RWPE2 (cell line): ENCODE results near the gene ITPRID1.

Source experiments
- ATAC-seq: fragments of 200-7000 bp; cut with Tn5 transposase; 3 replicates; pipeline ENCODE4 v1.9.1; 2021; ENCODE audit warnings: low read depth
- DNase-seq: peaks from one replicate; pipeline ENCODE4 v3.0.0-alpha.2; 2020; ENCODE audit warnings: low spot score
- H3K27ac ChIP-seq: fragments of 450-650 bp; 2 replicates; pipeline ENCODE4 v1.5.1; 2017; ENCODE audit warnings: mild to moderate bottlenecking; ENCODE audit not compliant: poor library complexity, severe bottlenecking
- H3K27me3 ChIP-seq: fragments of 250-450 bp; sonication (Bioruptor Pico); 2 replicates; pipeline ENCODE4 v1.5.1; 2021; ENCODE audit warnings: mild to moderate bottlenecking, moderate library complexity; ENCODE audit not compliant: insufficient read depth, poor library complexity, severe bottlenecking
- H3K36me3 ChIP-seq: fragments of 250-450 bp; sonication (Bioruptor Pico); 2 replicates; pipeline ENCODE4 v1.5.1; 2020; ENCODE audit warnings: low read depth, mild to moderate bottlenecking, moderate library complexity
- H3K4me1 ChIP-seq: fragments of 250-450 bp; sonication (Bioruptor Pico); 2 replicates; pipeline ENCODE4 v1.5.1; 2021; ENCODE audit warnings: mild to moderate bottlenecking, moderate library complexity; ENCODE audit not compliant: insufficient read depth, poor library complexity, severe bottlenecking
- H3K4me3 ChIP-seq: fragments of 250-450 bp; sonication (Bioruptor Pico); 2 replicates; pipeline ENCODE4 v1.5.1; 2021; ENCODE audit warnings: mild to moderate bottlenecking, moderate library complexity; ENCODE audit not compliant: severe bottlenecking
- H3K9me3 ChIP-seq: fragments of 250-450 bp; sonication (Bioruptor Pico); 2 replicates; pipeline ENCODE4 v1.5.1; 2021; ENCODE audit warnings: mild to moderate bottlenecking, moderate library complexity; ENCODE audit not compliant: severe bottlenecking
- TF ChIP-seq, protein P1 (sequence below): fragments of 450-650 bp; IDR thresholded peaks from one replicate; pipeline ENCODE4 v1.5.1; 2017; ENCODE audit warnings: mild to moderate bottlenecking, moderate library complexity; ENCODE audit not compliant: poor library complexity, severe bottlenecking

The ITPRID1 gene

GRCh38 chr7:31508823-31509222, 5.1 kb upstream of the ITPRID1 start:
- no peak overlapping the region for H3K4me3 ChIP-seq
- no peaks in the 10 kb centered on the region for H3K36me3 ChIP-seq
- H3K9me3 ChIP-seq = no peaks in the 10 kb centered on the region
- H3K4me1 ChIP-seq = no peaks in the 10 kb centered on the region
- DNase-seq (no peak), ATAC-seq (no peak)
- TF ChIP-seq, protein P1, sequence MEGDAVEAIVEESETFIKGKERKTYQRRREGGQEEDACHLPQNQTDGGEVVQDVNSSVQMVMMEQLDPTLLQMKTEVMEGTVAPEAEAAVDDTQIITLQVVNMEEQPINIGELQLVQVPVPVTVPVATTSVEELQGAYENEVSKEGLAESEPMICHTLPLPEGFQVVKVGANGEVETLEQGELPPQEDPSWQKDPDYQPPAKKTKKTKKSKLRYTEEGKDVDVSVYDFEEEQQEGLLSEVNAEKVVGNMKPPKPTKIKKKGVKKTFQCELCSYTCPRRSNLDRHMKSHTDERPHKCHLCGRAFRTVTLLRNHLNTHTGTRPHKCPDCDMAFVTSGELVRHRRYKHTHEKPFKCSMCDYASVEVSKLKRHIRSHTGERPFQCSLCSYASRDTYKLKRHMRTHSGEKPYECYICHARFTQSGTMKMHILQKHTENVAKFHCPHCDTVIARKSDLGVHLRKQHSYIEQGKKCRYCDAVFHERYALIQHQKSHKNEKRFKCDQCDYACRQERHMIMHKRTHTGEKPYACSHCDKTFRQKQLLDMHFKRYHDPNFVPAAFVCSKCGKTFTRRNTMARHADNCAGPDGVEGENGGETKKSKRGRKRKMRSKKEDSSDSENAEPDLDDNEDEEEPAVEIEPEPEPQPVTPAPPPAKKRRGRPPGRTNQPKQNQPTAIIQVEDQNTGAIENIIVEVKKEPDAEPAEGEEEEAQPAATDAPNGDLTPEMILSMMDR = no peak
- H3K27me3 ChIP-seq = no peaks in the 10 kb centered on the region
- H3K27ac ChIP-seq = no peak overlapping the region

DNA sequence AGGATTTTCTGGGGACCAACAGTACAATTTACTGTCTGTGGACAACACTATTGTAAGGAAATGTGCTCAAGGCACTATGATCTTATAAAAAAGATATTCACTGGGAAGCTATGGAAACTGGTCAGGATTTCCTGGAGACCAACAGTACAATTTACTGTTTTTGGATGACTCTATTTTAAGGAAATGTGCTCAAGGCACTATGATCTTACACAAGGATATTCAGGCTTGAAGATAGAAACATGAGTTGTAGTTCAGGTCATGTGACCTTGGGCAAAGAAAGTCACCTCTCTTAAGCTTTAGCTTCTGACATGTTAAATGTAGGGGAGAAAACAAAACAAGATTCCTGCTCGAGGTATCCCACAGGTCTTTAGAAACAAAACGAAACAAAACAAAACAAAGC, 1.7 kb upstream of the ITPRID1 start:
- no peaks in the 10 kb centered on the region for H3K36me3 ChIP-seq
- no peaks in the 10 kb centered on the region for H3K4me1 ChIP-seq
- H3K27me3 ChIP-seq = no peaks in the 10 kb centered on the region
- H3K9me3 ChIP-seq = no peaks in the 10 kb centered on the region
- TF ChIP-seq, protein P1 = no peak
- no peak overlapping the region for H3K27ac ChIP-seq
- no peak overlapping the region for H3K4me3 ChIP-seq
- ATAC-seq = no peak
- DNase-seq = no peak

GRCh38 chr7:31516680-31517502, 3.0 kb downstream of the ITPRID1 start:
- ATAC-seq = no peak
- H3K4me1 ChIP-seq = no peaks in the 10 kb centered on the region
- no peaks in the 10 kb centered on the region for H3K27me3 ChIP-seq
- no peaks in the 10 kb centered on the region for H3K9me3 ChIP-seq
- TF ChIP-seq, protein P1 = no peak
- H3K4me3 ChIP-seq = no peak overlapping the region
- no peak overlapping the region for H3K27ac ChIP-seq
- no peak for DNase-seq
- H3K36me3 ChIP-seq = no peaks in the 10 kb centered on the region

DNA sequence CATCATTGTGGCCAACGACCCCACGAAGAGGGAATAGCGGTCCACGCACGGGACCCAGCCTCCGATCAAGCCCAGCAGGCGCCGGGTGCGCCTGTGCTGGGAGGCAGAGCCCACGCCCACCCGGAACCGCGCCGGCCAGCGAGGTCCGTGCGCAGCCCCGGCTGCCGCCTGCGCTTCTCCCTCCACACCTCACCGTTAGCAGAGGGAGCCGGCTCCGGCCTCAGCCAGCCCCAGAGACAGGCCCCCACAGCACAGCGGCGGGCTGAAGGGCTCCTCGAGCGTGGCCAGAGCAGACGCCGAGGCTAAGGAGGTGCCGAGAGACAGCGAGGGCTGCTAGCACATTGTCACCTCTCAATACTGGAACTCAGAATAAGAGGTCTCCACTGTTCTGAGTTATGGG, 3.6 kb downstream of the ITPRID1 start:
- Histone ChIP-seq H3K9me3 (no peaks in the 10 kb centered on the region), H3K36me3 (no peaks in the 10 kb centered on the region), H3K4me3 (no peak overlapping the region), H3K4me1 (no peaks in the 10 kb centered on the region), H3K27ac (no peak overlapping the region), H3K27me3 (no peaks in the 10 kb centered on the region)
- ATAC-seq (no peak), DNase-seq (no peak)
- TF ChIP-seq, protein P1 = no peak

DNA sequence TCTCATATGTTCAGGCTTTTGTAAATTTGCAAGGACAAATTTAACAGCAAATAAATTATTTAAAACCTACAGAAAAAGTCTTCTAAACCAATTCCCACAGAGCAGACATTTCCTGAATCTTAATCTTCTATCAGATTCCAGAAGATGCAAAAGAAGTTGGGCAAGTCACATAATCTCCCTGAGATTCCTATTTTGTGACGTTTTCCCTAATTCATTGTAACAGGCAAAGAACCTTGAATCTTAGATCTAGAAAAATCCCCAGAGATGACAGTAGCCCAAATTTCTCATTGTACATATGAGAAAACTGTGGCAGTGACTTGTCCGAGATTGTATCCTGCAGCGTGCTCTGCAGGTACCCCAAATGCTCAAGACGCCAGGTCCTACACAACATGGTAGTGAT, 4.9 kb downstream of the ITPRID1 start:
- H3K27me3 ChIP-seq = no peaks in the 10 kb centered on the region
- H3K9me3 ChIP-seq = no peaks in the 10 kb centered on the region
- TF ChIP-seq, protein P1 = no peak
- no peaks in the 10 kb centered on the region for H3K4me1 ChIP-seq
- no peak for ATAC-seq
- no peak for DNase-seq
- no peak overlapping the region for H3K4me3 ChIP-seq
- no peaks in the 10 kb centered on the region for H3K36me3 ChIP-seq
- H3K27ac ChIP-seq = no peak overlapping the region
